ENCODE measurements around the gene CHI3L2. TPM values are rescaled to one million over a fixed set of nuclear protein-coding genes. Genes with fewer than 3 reads are reported as not detected.

Gene CHI3L2
- total RNA-seq, 3 donors from 2014 or later, result 0.76 to 3.3 (median 1.1) TPM

GRCh38 chr1:111251570-111251969 lies 24.1 kb downstream of the CHI3L2 start:
- TF ChIP-seq CTCF (IDR thresholded peaks at IDR 0.05), result no peak
- no peak overlapping the region for H3K4me3 ChIP-seq
- DNase-seq, result no peak

GRCh38 chr1:111252786-111253185 lies 25.3 kb downstream of the CHI3L2 start:
- TF ChIP-seq CTCF (IDR thresholded peaks at IDR 0.05), result no peak
- Histone ChIP-seq H3K4me3 (no peak overlapping the region), H3K4me1 (ENCODE audit: low read depth) (no peaks in the 10 kb centered on the region), H3K36me3 (ENCODE audit: low read depth) (no peaks in the 10 kb centered on the region), H3K9me3 (no peaks in the 10 kb centered on the region)
- no peak for DNase-seq
- intact Hi-C loops (cut with DNase I, micrococcal nuclease), result no loop called here
- ATAC-seq, result no peak

More at GRCh38 chr1:111251570-111251969, 24.1 kb downstream of the CHI3L2 start:
- no peak for ATAC-seq
- no peaks in the 10 kb centered on the region for H3K36me3 ChIP-seq (ENCODE audit: low read depth)
- intact Hi-C loops (cut with DNase I, micrococcal nuclease), result no loop called here
- H3K4me1 ChIP-seq (ENCODE audit: low read depth), result no peaks in the 10 kb centered on the region
- no peaks in the 10 kb centered on the region for H3K9me3 ChIP-seq

GRCh38 chr1:111253876-111254275 lies 26.4 kb downstream of the CHI3L2 start:
- H3K9me3 ChIP-seq, result no peaks in the 10 kb centered on the region
- intact Hi-C loops (cut with DNase I, micrococcal nuclease), result no loop called here
- H3K4me1 ChIP-seq (ENCODE audit: low read depth), result no peaks in the 10 kb centered on the region
- DNase-seq (no peak), ATAC-seq (no peak)
- TF ChIP-seq CTCF (IDR thresholded peaks at IDR 0.05), result no peak
- H3K4me3 ChIP-seq, result no peak overlapping the region
- H3K36me3 ChIP-seq (ENCODE audit: low read depth), result no peaks in the 10 kb centered on the region

- Histone ChIP-seq H3K36me3 (ENCODE audit: low read depth) (no peaks in the 10 kb centered on the region), H3K4me3 (no peak overlapping the region), H3K4me1 (ENCODE audit: low read depth) (no peaks in the 10 kb centered on the region), H3K9me3 (no peaks in the 10 kb centered on the region)
- no peak for TF ChIP-seq CTCF (IDR thresholded peaks at IDR 0.05)
- intact Hi-C loops (cut with DNase I, micrococcal nuclease), result no loop called here
- no peak for DNase-seq
- no peak for ATAC-seq
Measured at GRCh38 chr1:111256988-111257658, 29.6 kb downstream of the CHI3L2 start.

- Histone ChIP-seq H3K36me3 (ENCODE audit: low read depth) (no peaks in the 10 kb centered on the region), H3K9me3 (no peaks in the 10 kb centered on the region), H3K4me1 (ENCODE audit: low read depth) (no peaks in the 10 kb centered on the region), H3K4me3 (no peak overlapping the region)
- no peak for TF ChIP-seq CTCF (IDR thresholded peaks at IDR 0.05)
- DNase-seq, result no peak
- ATAC-seq, result no peak
- intact Hi-C loops (cut with DNase I, micrococcal nuclease), result no loop called here
Measured at GRCh38 chr1:111267801-111268508, 40.4 kb downstream of the CHI3L2 start.

Data from mucosa of descending colon (tissue), 3 donors.